GM11168 (cell line): Measurements from ENCODE around the gene VWA1.
"Not testable (repeated sequence)": the region's sequence is repeated elsewhere in the genome, so short reads cannot be mapped to it uniquely, and the experiment has no call there.

Experiments used
- in situ Hi-C: fragments of 300-500 bp; cut with MboI; formaldehyde crosslinking; loops from one replicate; pipeline ENCODE4 v1.12.0; 2022; ENCODE audit warnings: low sequenced_read_pairs; ENCODE audit not compliant: unreplicated experiment

VWA1 gene

DNA sequence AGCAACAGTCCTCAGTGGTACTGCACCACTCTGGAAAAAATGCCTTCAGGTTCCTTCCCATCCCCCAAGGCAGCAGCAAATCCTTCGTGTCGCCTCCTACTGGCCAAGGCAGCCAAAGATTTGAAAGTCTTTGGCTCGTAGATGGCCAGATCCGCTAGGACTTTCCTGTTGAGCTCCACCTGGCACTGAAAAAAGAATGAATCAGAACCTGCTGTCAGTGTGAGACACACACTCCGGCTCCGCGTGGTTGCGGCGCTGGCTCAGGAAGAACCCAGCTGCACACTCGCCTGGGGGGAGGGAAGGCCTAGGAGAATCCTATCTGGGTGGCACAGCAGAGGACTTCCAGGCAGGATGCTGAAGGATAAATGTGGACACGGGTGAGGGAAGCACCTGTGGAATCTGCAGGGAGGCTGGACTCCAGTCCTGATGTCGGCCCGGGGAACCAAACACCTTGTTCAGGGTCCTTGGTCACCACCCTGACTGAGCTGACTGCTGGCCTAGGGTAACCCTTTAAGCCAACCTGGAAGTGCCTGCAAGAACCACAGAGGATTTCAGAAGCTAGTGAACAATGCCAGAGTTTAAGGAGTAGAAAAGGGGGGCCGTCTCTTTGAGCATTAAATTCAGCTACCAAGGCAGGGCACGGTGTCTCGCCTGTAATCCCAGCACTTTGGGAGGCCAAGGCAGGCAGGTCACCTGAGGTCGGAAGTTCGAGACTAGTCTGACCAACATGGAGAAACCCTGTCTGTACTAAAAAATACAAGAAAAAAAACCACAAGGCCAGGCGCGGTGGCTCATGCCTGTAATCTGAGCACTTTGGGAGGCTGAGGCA lies 33.2 kb upstream of the VWA1 start:
- in situ Hi-C loops: no loop called here

DNA sequence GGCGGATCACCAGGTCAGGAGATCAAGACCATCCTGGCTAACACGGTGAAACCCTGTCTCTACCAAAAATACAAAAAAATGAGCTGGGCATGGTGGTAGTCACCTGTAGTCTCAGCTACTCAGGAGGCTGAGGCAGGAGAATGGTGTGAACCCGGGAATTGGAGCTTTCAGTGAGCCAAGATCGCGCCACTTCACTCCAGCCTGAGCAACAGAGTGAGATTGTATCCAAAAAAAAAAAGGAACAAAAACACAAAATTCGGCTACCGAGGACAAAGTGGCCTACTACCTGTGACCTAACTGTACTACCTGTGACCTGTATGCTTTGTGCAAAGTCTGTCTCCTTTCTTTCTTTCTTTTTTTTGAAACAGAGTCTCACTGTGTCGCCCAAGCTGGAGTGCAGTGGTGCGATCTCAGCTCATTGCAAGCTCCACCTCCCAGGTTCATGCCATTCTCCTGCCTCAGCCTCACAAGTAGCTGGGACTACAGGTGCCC lies 32.5 kb upstream of the VWA1 start:
- in situ Hi-C loops: not testable (repeated sequence)

DNA sequence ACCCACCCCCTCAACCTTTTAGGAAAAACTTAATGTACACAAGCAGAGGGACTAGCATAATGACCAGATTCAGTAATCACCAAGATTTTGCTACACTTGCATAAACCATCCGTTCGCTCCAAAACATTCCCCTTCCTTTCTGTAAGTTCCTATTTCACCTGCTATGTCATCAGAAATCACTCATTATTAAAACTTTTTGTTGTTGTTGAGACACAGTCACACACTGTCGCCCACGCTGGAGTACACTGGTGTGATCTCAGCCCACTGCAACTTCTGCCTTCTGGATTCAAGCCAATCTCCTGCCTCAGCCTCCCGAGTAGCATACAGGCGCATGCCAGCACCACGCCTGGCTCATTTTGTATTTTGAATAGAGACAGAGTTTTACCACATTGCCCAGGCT lies 31.8 kb upstream of the VWA1 start:
- in situ Hi-C loops: no loop called here

DNA sequence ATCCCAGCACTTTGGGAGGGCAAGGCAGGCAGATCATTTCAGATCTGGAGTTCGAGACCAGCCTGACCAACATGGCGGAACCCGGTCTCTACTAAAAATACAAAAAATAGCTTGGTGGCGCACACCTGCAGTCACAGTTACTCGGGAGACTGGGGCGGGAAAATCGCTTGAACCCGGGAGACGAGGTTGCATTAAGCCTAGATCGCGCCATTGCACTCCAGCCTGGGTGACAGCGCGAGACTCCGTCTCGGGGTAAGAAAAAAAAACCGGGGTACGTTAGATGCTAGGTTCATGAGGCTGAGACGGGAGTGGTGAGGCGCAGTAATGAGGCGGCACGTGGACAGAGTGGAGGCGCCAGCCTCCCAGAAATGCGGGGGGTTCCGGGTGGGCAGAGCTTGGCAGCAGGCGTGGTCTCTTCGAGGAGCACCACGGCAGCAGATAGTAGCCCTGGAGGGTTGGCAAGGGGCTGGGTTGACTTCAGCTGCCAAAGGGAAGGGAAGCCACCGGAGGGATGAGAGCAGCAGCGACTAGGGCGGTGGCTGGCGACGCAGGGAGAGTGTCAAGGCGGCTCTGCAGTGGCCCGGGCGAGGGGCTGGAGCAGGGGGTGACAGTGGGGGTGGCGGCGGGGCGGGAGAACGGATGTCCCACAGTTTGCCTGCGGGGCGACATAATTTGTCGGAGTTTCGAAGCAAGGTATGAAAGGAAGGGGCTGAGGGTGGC lies 29.2 kb upstream of the VWA1 start:
- in situ Hi-C loops: no loop called here

DNA sequence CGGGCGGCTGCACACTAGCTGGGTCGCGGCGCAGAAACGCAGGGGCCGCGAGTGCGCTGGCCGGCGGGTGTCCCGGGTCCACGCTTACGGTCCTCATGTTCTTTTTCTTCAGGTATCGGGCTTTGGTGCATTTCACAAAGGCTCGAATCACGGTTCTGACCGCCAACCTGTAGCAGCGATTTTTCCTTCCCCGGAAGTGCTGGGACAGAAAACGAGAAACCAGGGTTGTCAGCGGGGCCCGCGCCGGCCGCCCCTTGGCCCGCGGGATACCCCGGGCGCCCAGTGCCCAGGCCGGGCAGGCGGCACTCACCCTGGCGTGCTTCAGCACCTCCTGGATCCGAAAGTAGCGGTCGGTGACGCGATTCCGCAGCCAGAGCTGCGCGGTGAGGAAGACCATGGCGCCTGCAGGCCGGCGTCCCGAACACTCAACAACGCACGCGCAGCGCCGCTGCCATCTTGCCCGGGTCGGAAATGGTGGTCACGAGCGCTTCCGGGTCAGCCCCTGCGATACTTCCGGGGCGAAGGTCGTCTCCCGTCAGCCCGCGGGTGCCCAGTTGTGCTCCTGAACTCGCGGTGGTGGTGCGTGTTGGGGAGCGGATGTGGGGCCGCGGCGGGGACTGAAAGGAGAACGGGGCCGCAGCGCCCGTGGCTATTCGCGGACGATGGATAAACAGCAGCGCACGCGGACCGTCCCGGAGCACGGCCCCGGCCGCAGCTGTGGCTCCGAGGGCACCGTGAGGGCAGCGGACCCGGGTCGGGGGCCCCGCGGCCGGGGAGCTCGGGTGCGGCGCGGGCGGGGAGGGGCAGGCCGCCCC lies 28.5 kb upstream of the VWA1 start, which contains the start of gene MRPL20:
Gene MRPL20, minus strand, starts transcription at position 473 of the 815 bp plus-strand sequence. Its CDS starts 76 bp downstream, at position 397.
- in situ Hi-C loops: no loop called here

DNA sequence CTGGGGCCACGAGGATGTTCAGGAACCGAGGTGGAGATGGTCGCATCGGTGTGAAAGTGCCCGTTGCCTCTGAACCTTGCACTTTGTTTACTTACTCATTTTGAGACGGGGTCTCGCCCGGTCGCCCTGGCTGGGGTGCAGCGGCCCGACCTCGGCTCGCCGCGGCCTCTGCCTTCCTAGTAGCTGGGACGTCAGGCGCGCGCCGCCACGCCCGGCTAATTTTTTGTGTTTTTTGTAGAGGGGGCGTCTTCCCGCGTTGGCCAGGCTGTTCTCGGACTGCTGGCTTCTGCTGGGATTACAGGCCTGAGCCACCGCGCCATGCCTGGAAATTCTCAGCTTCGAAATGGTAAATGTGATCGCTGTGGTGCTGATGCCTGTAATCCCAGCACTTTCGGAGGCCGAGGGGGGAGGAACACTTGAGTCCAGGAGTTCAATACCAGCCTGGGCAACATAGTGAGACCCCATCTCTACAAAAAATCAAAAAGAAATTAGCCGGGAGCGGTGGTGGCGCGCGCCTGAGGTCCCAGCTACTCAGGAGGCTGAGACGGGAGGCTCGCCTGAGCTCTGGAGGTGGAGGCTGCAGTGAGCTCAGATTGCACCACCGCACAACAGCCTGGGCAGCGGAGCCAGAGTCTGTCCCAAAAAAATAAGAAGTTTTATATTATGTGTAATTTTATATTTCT lies 27.7 kb upstream of the VWA1 start:
- in situ Hi-C loops: no loop called here

DNA sequence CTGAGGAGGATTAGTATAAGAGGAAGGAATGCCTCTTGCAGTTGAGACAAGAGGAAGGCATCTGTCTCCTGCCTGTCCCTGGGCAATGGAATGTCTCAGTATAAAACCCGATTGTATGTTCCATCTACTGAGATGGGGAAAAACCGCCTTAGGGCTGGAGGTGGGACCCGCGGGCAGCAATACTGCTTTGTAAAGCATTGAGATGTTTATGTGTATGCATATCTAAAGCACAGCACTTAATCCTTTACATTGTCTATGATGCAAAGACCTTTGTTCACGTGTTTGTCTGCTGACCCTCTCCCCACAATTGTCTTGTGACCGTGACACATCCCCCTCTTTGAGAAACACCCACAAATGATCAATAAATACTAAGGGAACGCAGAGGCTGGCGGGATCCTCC lies 25.3 kb upstream of the VWA1 start:
- in situ Hi-C loops: not testable (repeated sequence)

DNA sequence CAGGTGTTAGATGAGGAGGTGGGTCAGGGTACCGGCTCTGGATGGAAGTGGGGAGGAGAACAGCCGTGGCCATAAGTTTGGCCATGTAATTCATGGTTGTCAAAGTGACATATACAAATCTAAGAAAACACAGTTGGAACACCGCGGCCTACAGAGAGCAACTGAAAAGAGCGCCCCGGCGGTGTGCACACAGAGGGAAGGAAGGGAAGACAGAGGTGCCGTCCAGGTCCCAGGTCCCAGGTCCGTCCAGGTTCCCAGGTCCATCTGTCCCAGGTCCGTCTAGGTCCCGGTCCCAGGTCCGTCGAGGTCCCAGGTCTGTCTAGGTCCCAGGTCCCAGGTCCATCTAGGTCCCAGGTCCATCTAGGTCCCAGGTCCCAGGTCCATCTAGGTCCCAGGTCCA lies 23.9 kb upstream of the VWA1 start:
- in situ Hi-C loops: no loop called here

DNA sequence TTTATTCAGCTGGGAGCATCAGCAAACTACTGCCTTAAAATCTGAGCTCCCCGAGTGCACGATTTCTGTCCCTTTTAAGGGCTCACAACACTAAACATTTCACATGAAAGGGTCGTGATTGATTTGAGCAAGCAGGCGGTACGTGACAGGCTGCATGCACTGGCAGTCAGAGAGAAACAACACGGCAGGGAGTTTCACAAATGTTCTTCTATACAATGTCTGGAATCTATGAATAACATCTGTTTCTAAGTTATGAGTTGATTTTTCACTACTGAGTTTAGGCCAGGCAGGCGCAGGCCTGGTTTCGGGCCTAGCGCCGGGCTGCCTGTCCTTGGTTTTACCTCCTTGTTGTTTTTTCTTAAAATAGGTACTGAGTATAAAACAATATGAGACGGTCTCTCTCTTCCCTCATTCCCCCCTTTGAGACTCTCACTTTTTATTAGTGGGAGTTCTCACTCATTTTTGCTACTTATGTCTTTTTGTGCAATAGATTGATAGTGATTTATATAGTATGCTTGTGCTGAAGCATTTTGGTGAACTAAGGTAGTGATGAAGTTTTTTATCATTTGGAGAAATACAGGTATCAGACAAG lies 23.1 kb upstream of the VWA1 start:
- in situ Hi-C loops: not testable (repeated sequence)

DNA sequence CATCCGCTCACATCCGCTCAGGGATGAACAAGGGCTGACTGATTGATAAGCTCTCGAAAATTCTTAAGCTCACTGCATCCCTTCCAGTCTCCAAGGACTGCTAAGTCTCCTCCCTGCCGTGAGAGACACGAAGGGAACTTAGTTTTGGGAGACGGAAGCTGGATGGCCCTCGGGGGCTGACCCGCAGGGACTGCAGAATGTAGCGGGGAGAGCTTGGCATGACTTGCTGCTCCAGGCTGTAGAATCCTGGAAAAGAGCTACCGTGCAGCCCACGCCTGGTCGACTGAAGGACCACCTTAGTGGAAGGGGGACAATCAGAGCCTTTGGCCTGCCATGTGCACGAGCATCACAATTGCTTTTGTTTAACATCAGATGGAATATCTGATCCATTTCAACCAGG lies 19.7 kb upstream of the VWA1 start:
- in situ Hi-C loops: no loop called here

DNA sequence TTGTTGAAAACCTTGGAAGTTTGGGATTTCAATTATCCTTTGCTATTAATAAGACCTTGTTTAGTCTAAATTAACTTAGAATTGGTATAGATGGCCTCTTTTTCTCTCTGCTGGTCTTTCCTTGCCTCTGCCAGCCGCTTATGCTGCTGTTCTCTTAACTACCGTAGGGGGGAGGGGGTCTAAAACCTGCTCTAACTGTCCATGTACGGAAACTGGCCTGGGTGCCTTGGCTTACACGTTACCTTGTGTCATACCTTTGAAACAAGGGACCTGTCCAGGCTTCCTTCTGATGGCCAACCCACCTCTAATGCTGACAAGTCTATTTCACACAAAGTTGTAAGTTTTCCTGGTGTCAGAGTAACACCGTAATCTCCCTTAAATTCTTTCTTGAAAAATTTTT lies 18.1 kb upstream of the VWA1 start:
- in situ Hi-C loops: not testable (repeated sequence)

DNA sequence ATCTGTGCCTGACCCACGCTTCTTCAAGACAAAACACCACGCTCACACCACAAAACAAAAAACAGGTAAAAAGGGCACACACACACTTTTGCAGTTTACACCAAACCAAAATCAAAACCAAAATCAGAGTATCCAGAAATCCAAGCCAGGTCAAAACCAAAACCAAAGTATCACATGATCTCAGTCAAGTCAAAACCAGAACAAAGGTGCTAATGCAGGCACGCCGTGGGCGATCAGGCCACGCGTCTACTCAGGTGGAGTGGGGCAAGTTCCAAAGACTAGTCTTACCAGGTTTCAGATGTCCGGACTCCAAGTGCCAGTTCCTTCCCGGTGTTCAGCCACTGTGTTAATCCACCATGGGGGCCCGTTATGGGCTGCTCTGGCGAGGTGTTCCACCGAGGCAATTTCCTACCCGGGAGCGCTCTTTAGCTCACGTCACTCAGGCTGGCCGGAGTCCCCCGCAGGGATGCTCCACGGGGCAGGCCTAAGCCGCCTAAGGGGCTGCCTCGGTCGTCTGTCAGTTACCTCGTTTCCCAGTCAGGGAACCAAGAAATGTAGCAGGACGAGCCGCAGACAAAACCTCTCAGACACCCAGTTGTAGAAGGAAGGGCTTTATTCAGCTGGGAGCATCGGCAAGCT lies 17.5 kb upstream of the VWA1 start:
- in situ Hi-C loops: not testable (repeated sequence)

DNA sequence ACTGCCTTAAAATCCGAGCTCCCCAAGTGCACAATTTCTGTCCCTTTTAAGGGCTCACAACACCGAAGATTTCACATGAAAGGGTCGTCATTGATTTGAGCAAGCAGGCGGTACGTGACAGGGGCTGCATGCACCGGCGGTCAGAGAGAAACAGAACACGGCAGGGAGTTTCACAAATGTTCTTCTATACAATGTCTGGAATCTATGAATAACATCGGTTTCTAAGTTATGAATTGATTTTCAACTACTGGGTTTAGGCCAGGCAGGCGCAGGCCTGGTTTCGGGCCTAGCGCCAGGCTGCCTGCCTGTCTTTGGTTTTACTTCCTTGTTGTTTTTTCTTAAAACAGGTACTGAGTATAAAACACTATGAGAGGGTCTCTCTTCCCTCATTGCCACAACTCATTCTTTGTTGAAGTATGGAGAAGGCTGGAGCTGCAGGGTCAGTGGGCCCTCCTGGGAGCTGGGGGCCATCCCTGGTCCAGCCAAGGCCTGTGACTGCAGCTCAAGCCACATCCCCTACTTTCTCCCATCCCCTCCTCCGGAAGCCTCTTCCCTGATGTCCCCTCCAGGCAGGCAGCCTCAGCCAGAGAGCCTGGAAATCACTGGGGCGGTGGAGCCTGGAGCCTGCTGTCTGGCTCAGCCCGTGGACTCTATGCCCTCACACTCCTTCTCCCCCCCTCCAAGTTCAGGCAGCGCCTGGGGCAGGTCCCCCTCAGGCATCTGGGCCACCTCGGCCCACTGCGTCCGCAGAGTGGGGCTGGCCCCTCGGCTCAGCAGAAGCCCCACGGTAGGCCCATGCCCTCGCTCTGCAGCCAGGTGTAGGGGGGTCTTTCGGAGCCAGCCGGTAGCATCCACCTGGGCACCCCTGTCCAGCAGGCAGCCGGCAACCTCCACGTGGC lies 16.8 kb upstream of the VWA1 start:
- in situ Hi-C loops: no loop called here

DNA sequence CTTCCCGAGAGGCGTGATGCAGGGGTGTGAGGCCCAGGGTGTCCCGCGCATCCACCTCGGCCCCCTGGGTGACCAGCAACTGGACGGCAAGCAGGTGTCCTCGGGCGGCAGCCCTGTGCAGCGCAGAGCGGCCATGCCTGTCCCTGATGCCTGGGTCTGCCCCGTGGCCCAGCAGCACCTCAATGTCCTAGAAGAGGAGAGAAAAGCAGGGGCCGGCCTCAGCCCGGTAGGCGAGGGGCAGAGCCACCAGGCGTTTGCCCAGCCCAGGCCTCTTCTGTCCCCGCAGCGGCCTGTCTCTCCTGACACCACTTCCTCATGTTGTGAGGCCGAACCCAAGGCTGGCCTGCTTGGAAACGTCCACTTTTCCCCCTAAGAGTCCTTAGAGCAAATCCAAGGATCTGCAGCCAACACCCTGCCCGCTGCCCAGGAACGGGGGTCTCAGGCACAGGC lies 16.1 kb upstream of the VWA1 start:
- in situ Hi-C loops: no loop called here

DNA sequence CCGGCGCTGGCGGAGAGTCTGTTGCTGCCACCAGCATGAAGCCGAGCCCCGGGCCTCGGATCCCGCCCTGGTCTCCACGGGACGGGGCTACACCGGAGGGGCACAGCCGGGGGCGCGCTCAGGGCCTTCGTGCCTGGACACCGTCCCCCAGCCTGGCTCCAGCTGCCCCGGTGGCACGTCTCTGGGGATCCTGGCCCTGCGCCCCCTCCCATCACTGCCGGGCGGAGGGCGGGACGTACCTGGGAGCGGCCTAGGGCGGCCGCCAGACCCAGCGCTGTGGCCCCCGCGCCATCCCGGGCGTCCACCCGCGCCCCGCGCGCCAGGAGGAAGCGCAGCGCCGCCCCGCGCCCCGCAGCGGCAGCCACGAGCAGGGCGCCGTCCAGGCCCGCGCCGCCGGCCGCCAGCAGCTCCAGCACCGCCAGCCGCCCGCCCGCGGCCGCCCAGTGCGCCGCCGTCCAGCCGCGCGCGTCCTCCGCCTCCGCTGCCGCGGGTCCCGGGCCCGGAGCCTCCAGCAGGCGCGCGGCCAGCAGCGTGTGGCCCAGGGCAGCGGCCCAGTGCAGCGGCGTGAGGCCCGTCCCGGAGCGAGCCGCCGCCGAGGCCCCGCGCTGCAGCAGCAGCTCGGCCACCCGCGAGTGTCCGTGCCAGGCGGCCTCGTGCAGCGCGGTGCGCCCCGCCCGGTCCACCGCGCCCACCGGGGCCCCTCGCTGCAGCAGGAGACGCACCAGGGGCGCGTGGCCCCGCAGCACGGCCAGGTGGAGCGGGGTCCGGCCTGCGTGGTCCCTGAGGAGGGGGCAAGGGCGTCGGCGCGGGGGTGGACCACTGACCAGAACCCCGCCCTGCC lies 15.5 kb upstream of the VWA1 start:
- in situ Hi-C loops: no loop called here

DNA sequence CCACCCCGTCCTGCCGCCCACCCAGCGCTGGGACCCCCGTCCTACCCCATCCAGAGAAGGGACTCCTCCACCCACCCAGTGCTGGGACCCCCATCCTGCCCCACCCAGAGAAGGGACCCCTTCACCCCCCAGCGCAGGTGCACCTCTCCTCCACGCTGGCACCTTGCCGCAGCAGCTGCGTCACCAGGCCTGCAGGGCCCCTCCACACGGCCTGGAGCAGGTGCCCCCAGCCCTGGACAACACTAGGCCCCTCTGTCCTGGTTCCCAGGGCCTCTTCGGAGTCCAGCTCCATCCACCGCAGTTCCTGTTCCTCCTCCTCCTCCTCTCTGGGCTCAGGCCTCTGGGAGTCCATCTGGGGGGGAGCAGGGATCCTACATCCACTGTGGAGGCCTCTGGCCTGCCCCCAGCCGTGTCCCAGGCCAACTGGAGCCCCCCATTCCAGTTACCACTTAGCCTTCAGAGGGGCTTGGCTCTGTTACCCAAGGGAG lies 14.8 kb upstream of the VWA1 start:
- in situ Hi-C loops: no loop called here
